Choroid plexus epithelial cell (primary cell): ENCODE measurements around the gene STIL.

ENCODE experiments used
- DNase-seq: peaks from one replicate; pipeline ENCODE4 v3.0.0-alpha.2; 2010; ENCODE audit warnings: low read depth
- H3K4me3 ChIP-seq: 2 replicates; pipeline ENCODE4 v1.5.1; 2011; ENCODE audit warnings: low read depth, mild to moderate bottlenecking, control low read depth, low read length, moderate library complexity
- TF ChIP-seq, protein P1 (sequence below): conservative IDR thresholded peaks from 2 replicates; pipeline ENCODE4 v1.5.1; 2011; ENCODE audit warnings: low read depth, mild to moderate bottlenecking, control low read depth, inconsistent platforms, low read length, moderate library complexity

The STIL gene

DNA sequence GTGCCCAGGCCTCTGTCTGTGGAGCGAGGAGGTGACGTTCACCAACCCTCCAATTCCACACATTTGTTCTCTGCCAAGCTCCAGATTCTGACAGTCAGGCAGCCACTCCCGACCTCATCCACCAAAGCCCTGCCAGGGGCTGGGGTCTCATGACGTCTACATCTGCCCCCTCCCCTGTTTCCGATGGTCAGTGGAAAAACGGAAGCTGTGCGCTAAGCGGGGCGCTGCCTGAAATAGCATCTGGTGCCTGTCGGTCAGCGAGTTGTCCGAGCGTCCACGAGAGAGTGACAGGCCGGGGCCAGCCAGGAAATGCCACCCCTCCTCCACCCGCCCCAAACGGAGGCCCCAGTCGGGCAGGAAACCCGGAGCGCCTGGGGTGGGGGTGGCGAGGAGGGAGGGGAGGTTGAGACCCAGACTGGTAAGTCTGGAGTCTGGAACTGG is 78.7 kb downstream of the STIL start:
- DNase-seq: no peak
- TF ChIP-seq, protein P1, sequence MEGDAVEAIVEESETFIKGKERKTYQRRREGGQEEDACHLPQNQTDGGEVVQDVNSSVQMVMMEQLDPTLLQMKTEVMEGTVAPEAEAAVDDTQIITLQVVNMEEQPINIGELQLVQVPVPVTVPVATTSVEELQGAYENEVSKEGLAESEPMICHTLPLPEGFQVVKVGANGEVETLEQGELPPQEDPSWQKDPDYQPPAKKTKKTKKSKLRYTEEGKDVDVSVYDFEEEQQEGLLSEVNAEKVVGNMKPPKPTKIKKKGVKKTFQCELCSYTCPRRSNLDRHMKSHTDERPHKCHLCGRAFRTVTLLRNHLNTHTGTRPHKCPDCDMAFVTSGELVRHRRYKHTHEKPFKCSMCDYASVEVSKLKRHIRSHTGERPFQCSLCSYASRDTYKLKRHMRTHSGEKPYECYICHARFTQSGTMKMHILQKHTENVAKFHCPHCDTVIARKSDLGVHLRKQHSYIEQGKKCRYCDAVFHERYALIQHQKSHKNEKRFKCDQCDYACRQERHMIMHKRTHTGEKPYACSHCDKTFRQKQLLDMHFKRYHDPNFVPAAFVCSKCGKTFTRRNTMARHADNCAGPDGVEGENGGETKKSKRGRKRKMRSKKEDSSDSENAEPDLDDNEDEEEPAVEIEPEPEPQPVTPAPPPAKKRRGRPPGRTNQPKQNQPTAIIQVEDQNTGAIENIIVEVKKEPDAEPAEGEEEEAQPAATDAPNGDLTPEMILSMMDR: no peak
- no peak overlapping the region for H3K4me3 ChIP-seq

DNA sequence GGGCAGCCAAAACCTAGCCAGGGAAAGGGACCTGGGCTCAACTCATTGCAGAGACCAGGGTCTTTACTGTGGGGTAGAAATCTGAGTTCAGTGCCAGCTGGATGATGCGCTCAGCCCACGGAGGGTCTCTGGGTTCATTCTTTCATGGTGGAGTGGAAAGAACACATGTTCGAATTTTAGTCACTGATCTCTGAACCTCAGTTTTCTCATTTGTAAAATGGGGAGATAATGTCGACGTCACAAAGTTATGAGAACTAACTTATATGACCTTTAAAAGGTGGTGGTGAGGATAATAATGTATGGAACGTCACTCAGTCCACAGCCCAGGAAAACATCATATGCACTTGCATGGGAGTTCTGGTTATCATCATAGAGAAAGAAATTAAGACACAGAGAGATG is 80.8 kb downstream of the STIL start:
- TF ChIP-seq, protein P1: no peak
- H3K4me3 ChIP-seq: no peak overlapping the region
- no peak for DNase-seq

DNA sequence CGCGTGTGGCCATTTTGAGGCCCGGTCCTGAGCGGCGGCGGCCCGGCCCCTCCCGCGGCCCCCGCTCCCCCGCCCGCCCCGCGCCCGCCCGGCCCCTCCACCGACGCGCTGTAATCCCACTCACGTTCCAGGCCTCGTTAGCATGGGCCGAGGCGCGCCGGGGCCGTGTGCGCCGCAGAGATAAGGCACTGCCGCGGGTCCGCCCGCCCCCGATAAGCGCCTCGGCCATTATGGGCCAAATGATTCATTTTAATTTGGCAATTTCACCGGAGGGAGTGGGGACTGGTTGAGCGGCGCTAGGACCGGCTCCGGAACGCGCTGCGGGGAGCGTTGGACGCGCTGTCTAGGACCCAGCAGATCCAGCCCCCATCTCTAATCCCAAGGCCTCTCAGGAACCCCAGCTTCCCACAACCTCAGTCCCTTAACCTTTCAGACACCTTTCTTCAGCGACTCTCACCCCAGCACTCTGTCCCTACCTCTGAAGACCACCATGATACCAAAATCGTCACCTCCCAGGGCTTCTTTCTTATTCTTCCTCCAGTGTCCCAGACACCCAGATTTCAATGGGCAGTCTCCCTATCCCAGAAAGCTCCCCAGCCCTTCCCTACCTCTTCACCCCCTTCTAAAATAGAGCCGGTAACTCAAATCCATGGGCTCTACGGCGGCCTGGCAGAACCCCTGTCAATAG is 81.6 kb downstream of the STIL start, which contains the start of gene TAL1:
Gene TAL1, minus strand, starts transcription at position 39 of the 688 bp plus-strand sequence. CDS start 6,337 bp downstream, outside the sequence.
- DNase-seq: no peak

GRCh38 chr1:47231301-47232186 is 82.4 kb downstream of the STIL start:
- peak; percentile 55 for DNase-seq
- TF ChIP-seq, protein P1: no peak

More for the DNA sequence above, 81.6 kb downstream of the STIL start, which contains the start of gene TAL1:
- H3K4me3 ChIP-seq: peak within 1 kb of the TSS; percentile 17
- TF ChIP-seq, protein P1: no peak

GRCh38 chr1:47230692-47231300 is 83.2 kb downstream of the STIL start:
- TF ChIP-seq, protein P1: no peak
- H3K4me3 ChIP-seq: no peak overlapping the region
- peak; percentile 18 for DNase-seq

More at GRCh38 chr1:47231301-47232186, 82.4 kb downstream of the STIL start:
- H3K4me3 ChIP-seq: peak overlapping the region; percentile 17

GRCh38 chr1:47229886-47230691 is 83.9 kb downstream of the STIL start:
- TF ChIP-seq, protein P1: no peak
- no peak for DNase-seq

More at GRCh38 chr1:47229886-47230691, 83.9 kb downstream of the STIL start:
- no peak overlapping the region for H3K4me3 ChIP-seq
